ENCODE measurements around the gene ASB11. TPM values are rescaled to one million over a fixed set of nuclear protein-coding genes. Genes with fewer than 3 reads are reported as not detected.

The ASB11 gene, protein sequence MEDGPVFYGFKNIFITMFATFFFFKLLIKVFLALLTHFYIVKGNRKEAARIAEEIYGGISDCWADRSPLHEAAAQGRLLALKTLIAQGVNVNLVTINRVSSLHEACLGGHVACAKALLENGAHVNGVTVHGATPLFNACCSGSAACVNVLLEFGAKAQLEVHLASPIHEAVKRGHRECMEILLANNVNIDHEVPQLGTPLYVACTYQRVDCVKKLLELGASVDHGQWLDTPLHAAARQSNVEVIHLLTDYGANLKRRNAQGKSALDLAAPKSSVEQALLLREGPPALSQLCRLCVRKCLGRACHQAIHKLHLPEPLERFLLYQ
- not detected in 5 replicates for total RNA-seq (2022; extraction: Qiagen RNA extraction; ENCODE audit: low read depth)

DNA sequence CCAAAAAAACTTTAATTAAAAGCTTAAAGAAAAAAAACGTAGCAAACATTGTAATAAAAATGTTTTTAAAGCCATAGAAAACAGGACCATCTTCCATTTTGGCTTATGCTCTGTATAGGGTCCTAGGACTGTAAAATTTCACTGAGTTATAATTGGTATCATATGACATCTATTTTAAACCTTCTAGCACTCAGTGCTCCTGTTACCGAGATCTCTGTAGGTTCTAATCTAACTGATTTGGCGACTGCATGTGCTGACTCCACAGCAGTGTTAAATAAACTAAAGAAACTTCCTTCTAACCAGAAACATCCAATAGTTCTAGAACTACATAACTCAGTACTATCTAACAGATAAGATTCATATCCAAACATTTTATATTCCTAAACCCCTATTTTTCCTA lies at the start of gene ASB11:
Gene ASB11 (minus strand): TSS at position 132 of the 400 bp plus-strand sequence. CDS start 35 bp downstream, at position 97.

DNA sequence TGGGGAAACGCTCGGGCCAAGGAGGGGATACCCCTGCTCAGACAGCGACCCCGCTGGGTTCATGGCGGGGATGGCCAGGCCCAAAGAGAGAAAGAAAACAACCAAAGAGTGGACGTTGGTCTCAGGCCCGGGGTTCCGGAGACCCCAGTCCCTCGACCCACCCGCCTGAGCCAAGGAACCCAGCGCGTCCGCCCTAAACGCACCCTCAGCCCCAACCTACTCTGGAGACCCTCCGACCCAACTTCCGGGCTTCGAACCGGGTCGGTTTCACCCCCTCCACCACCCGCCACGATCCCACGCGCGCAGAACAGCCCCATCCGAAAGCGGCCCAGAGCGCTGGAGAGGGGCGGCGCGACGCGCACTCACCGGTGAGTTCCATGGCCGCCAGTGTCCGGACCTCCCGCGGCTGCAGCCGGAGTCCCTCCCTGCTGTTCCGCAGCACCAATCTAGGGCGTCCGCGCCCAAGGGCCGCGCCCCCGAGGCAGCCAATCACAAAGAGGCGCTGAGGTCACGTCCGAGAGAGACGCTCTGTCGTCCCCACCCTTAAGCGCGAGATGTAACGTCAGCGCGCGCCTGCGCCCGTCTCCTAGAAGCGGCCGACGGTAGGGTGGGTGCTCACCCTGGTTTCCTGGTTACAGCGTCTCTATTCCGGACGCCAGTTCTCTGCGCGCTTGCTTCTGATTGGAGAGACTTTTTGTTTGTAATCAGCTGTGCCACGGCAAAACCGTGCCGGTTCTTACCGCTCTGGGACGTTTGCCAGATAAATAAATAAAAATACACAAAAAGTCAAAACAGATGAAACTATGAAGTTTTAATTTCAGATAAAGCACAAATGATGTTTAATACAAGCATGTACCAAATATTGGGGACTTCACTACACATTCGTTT lies 19.9 kb upstream of the ASB11 start, which contains the start of gene PIGA:
Gene PIGA (minus strand): TSS at position 389 of the 888 bp plus-strand sequence. CDS start 3,593 bp downstream, outside the sequence.

DNA sequence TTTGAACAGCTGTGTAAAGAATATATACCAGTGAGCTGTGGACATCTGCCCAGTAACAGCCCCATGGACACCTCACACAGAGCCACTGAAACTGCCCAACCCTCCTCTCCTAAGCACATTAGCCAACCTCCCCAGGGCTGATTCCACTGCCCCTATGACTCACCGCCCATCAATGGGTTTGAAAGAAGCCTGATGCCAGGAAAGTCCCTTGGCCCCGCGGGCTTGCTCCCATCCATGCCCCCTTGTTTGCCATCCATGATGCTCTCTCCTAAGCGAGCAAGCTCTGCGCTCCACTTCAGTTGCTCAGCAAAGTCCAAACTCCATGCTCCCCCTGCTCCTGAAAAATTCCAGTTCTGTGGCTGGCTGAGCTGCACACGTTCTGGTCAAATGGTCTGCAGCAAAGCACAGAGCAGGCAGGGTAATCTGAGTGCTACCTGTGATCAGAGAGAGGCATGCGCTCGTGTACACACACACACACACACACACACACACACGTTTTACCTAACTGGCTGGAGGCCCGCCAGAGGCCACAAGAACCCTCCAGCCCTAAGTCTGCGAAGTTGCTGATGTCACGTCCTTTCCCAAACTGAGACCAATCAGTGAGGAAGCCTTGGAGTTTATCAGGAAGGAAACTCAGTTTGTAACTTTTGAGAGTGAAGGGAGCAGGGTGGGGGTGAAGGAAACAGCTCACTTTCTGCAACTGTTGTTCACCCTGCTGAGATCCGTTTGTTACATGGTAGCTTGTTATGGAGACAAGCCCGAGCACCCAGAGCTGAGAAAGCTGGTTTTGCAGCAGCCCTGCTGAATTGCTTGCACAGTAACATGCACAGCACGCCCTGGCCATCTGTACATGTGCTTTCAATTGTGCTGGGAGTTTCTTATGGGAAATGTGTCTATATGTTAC lies 45.6 kb downstream of the ASB11 start, which contains the start of gene ASB9:
Gene ASB9 (minus strand): TSS at position 466 of the 904 bp plus-strand sequence. CDS start 209 bp downstream, at position 257.

Other genes with a start within 250 kb of the ASB11 start
- 19.5 to 25.1 TPM (median 20.8 TPM) in 5 replicates for gene ASB9, start 45.6 kb downstream of the ASB11 start, total RNA-seq (2022; extraction: Qiagen RNA extraction; ENCODE audit: low read depth)
- gene PIGA, start 19.9 kb upstream of the ASB11 start, total RNA-seq (2022; extraction: Qiagen RNA extraction; ENCODE audit: low read depth): 7.3 to 9.7 TPM (median 8.3 TPM) in 5 replicates
- 0.16 to 0.39 TPM (median 0.23 TPM) in 5 replicates for gene VEGFD, start 68.8 kb upstream of the ASB11 start, total RNA-seq (2022; extraction: Qiagen RNA extraction; ENCODE audit: low read depth)
- 49.7 to 57.9 TPM (median 56.2 TPM) in 5 replicates for gene PIR, start 177.7 kb upstream of the ASB11 start, total RNA-seq (2022; extraction: Qiagen RNA extraction; ENCODE audit: low read depth)
- not detected in 5 replicates for gene BMX, start 185.2 kb upstream of the ASB11 start, total RNA-seq (2022; extraction: Qiagen RNA extraction; ENCODE audit: low read depth)

Data from A549 treated with RU486 at 1 μM for 4 hours (cell line).